K562 treated with DMSO at 1 percent for 48 hours (cell line): ENCODE measurements around the gene OR4A16. TPM values are rescaled to one million over a fixed set of nuclear protein-coding genes. Genes with fewer than 3 reads are reported as not detected.

ENCODE experiments used
- total RNA-seq: library from RNA; unstranded; fragments of 300-600 nt; gene quantifications from 2 replicates; pipeline ENCODE4 v1.2.3, GENCODE V29; 2022; ENCODE audit warnings: low replicate concordance; ENCODE audit errors: extremely low read depth

OR4A16 gene, protein sequence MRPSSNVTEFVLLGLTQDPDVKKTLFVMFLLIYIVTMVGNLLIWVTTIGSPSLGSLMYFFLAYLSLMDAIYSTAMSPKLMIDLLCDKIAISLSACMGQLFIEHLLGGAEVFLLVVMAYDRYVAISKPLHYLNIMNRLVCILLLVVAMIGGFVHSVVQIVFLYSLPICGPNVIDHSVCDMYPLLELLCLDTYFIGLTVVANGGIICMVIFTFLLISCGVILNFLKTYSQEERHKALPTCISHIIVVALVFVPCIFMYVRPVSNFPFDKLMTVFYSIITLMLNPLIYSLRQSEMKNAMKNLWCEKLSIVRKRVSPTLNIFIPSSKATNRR
- not detected in 2 replicates for total RNA-seq

DNA sequence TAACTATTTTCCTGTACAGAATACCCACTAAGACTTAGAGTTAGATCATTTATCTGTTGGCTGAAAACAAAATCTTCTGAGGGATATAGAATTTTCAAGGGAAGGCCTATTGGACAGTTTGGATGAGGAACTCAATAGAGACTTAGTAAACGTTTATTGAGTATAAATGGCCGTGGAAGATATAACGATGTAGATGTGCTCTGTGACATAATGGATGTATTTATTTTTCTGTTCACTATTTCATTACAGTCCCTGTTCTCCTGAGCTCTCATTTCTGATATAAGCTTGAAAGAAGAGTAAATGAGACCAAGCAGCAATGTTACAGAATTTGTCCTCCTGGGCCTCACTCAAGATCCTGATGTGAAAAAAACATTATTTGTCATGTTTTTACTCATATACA is at the start of gene OR4A16:
TSS of gene OR4A16 (plus strand) at position 301 of the 400 bp plus-strand sequence. CDS start at position 301, 0 bp downstream.

DNA sequence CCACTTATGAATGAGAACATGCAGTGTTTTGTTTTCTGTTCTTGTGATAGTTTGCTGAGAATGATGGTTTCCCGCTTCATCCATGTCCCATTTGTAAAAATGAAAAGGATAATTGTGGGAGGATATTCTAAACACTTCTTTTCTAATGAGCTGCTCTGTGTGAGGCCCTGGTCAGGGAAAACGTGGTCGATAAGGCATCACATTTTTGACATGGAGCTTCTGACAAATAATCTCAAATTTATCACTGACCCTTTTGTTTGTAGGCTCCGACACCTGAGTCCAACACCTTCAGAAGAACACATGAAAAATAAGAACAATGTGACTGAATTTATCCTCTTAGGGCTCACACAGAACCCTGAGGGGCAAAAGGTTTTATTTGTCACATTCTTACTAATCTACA is 24.7 kb downstream of the OR4A16 start, which contains the start of gene OR4A15:
TSS of gene OR4A15 (plus strand) at position 301 of the 400 bp plus-strand sequence. CDS start at position 301, 0 bp downstream.

Other genes starting within 250 kb of the OR4A16 start
- gene TRIM48, start 81.0 kb upstream of the OR4A16 start, total RNA-seq, result not detected in 2 replicates
- gene OR4A15, start 24.8 kb downstream of the OR4A16 start, total RNA-seq, result not detected in 2 replicates
- not detected in 2 replicates for gene OR4C15, start 211.3 kb downstream of the OR4A16 start, total RNA-seq
- gene OR4C16, start 228.9 kb downstream of the OR4A16 start, total RNA-seq, result not detected in 2 replicates